H1 (cell line): ENCODE results near the gene MAK. TPM values are rescaled to one million over a fixed set of nuclear protein-coding genes. Genes with fewer than 3 reads are reported as not detected.

Source experiments
- CTCF ChIA-PET: fragments of 300-600 bp; sonication (Branson Sonifier 250); formaldehyde crosslinking; loops from one replicate; lab custom pipeline; 2021; ENCODE audit not compliant: partially characterized antibody; lab: Charles Lee
- POLR2A ChIA-PET: fragments of 300-600 bp; sonication (Branson Sonifier 250); formaldehyde crosslinking; loops from one replicate; lab custom pipeline; 2021; ENCODE audit warnings: inconsistent platforms; ENCODE audit not compliant: partially characterized antibody; lab: Charles Lee
- DNase-seq, 2 experiments: peaks; one replicate each; pipeline versions ENCODE4 v3.0.0 to v3.0.0-alpha.2; 2010 to 2022; ENCODE audit warnings: low spot score in 2 of 2, low read depth in 1 of 2, mixed read lengths in 1 of 2
- FAIRE-seq: peaks from 2 replicates; lab custom pipeline; 2011; peaks lifted over from hg19 to GRCh38; lab: Jason Lieb, UNC
- H2AFZ ChIP-seq: 2 replicates; pipeline ENCODE4 v1.8.1; 2012; ENCODE audit warnings: low read length, inconsistent platforms
- H2AK5ac ChIP-seq: 2 replicates; pipeline ENCODE4 v1.6.1; 2013; ENCODE audit warnings: low read depth, low read length
- H2BK120ac ChIP-seq: replicated peaks from 2 replicates; pipeline ENCODE3; 2013; ENCODE audit warnings: low read depth, low read length, inconsistent platforms
- H2BK12ac ChIP-seq: 2 replicates; pipeline ENCODE4 v1.6.1; 2013; ENCODE audit warnings: low read depth, low read length
- H2BK15ac ChIP-seq: 2 replicates; pipeline ENCODE4 v1.6.1; 2013; ENCODE audit warnings: low read length
- H2BK20ac ChIP-seq: 2 replicates; pipeline ENCODE4 v1.6.1; 2013; ENCODE audit warnings: low read length
- H2BK5ac ChIP-seq: 2 replicates; pipeline ENCODE4 v1.6.1; 2013; ENCODE audit warnings: low read depth, low read length
- H3K14ac ChIP-seq: 2 replicates; pipeline ENCODE4 v1.6.1; 2013; ENCODE audit warnings: inconsistent platforms; ENCODE audit not compliant: insufficient read length
- H3K18ac ChIP-seq: 2 replicates; pipeline ENCODE4 v1.6.1; 2013; ENCODE audit warnings: low read length; ENCODE audit errors: extremely low read depth
- H3K23ac ChIP-seq: 2 replicates; pipeline ENCODE4 v1.6.1; 2013; ENCODE audit warnings: inconsistent platforms; ENCODE audit not compliant: insufficient read length
- H3K23me2 ChIP-seq: 2 replicates; pipeline ENCODE4 v1.6.1; 2013; ENCODE audit warnings: low read depth, low read length
- H3K27ac ChIP-seq: 2 replicates; pipeline ENCODE4 v1.6.1; 2011; ENCODE audit warnings: low read depth, low read length, inconsistent platforms
- H3K27me3 ChIP-seq, 4 experiments: replicated peaks in 1 of 4; 1 replicate in 1 of 4; 2 replicates in 3 of 4; pipeline versions ENCODE4 v1.6.1 to v1.8.1; 2011 to 2013; ENCODE audit warnings: low read length in 3 of 4, mild to moderate bottlenecking in 3 of 4, inconsistent platforms in 2 of 4, mixed read lengths in 2 of 4, moderate library complexity in 1 of 4; ENCODE audit not compliant: control insufficient read depth in 3 of 4, insufficient read depth in 3 of 4; ENCODE audit errors: extremely low read depth in 1 of 4
- H3K36me3 ChIP-seq, 4 experiments: 2 replicates each; pipeline versions ENCODE4 v1.6.1 to v1.8.1; 2011 to 2013; ENCODE audit warnings: mild to moderate bottlenecking in 4 of 4, low read length in 3 of 4, moderate library complexity in 2 of 4, control low read depth in 1 of 4, inconsistent platforms in 1 of 4; ENCODE audit not compliant: insufficient read depth in 4 of 4, control insufficient read depth in 2 of 4
- H3K4ac ChIP-seq: replicated peaks from 2 replicates; pipeline ENCODE3; 2013; ENCODE audit warnings: low read length, low read depth, mixed read lengths, inconsistent platforms; ENCODE audit not compliant: insufficient read length
- H3K4me1 ChIP-seq, 4 experiments: replicated peaks in 1 of 4; 1 replicate in 1 of 4; 2 replicates in 3 of 4; pipeline versions ENCODE4 v1.6.1 to v1.8.1; 2011 to 2013; ENCODE audit warnings: low read length in 3 of 4, inconsistent platforms in 2 of 4, mixed read lengths in 1 of 4; ENCODE audit not compliant: insufficient read depth in 4 of 4, control insufficient read depth in 3 of 4
- H3K4me2 ChIP-seq, 2 experiments: 2 replicates each; pipeline versions ENCODE4 v1.6.1 to v1.8.1; 2011 to 2013; ENCODE audit warnings: low read depth in 2 of 2, low read length in 2 of 2, control low read depth in 1 of 2, inconsistent platforms in 1 of 2, mild to moderate bottlenecking in 1 of 2; ENCODE audit not compliant: insufficient read depth in 1 of 2
- H3K4me3 ChIP-seq, 4 experiments: fragments of 200-600, 300-600 bp in 1 of 4; sonication (generic), shearing (Covaris generic), sonication (Bioruptor Twin) in 1 of 4; 2 replicates each; pipeline versions ENCODE4 v1.5.1 to v1.8.1; 2011 to 2016; ENCODE audit warnings: low read length in 4 of 4, low read depth in 3 of 4, control low read depth in 2 of 4, inconsistent platforms in 2 of 4, mild to moderate bottlenecking in 2 of 4, mixed read lengths in 1 of 4, moderate library complexity in 1 of 4; ENCODE audit not compliant: insufficient read depth in 2 of 4; ENCODE audit errors: extremely low read depth in 1 of 4
- H3K56ac ChIP-seq: replicated peaks from 2 replicates; pipeline ENCODE3; 2013; ENCODE audit warnings: low read depth, mild to moderate bottlenecking, mixed read lengths, low read length, inconsistent platforms; ENCODE audit not compliant: insufficient read length
- H3K79me1 ChIP-seq: 2 replicates; pipeline ENCODE4 v1.6.1; 2013; ENCODE audit warnings: low read depth, low read length, control low read depth
- H3K79me2 ChIP-seq, 2 experiments: 2 replicates each; pipeline versions ENCODE4 v1.6.1 to v1.8.1; 2012 to 2013; ENCODE audit warnings: low read length in 2 of 2, mild to moderate bottlenecking in 2 of 2, inconsistent platforms in 1 of 2; ENCODE audit not compliant: insufficient read depth in 2 of 2, control insufficient read depth in 1 of 2
- H3K9ac ChIP-seq, 4 experiments: replicated peaks in 1 of 4; 1 replicate in 1 of 4; 2 replicates in 3 of 4; pipeline versions ENCODE4 v1.6.1 to v1.8.1; 2011 to 2013; ENCODE audit warnings: low read depth in 3 of 4, low read length in 3 of 4, control low read depth in 2 of 4, mild to moderate bottlenecking in 2 of 4, moderate library complexity in 2 of 4, inconsistent platforms in 1 of 4; ENCODE audit errors: extremely low read depth in 1 of 4
- H3K9me3 ChIP-seq, 2 experiments: 2 replicates each; pipeline versions ENCODE4 v1.6.1 to v1.8.1; 2012 to 2013; ENCODE audit warnings: mild to moderate bottlenecking in 2 of 2, moderate library complexity in 2 of 2, control low read depth in 1 of 2, inconsistent platforms in 1 of 2, low read depth in 1 of 2, low read length in 1 of 2, mixed read lengths in 1 of 2; ENCODE audit not compliant: insufficient read depth in 2 of 2
- H4K20me1 ChIP-seq, 2 experiments: replicated peaks in 1 of 2; 2 replicates each; pipeline versions ENCODE3 to v1.8.1; 2011 to 2013; ENCODE audit warnings: inconsistent platforms in 2 of 2, low read length in 2 of 2, mild to moderate bottlenecking in 1 of 2; ENCODE audit not compliant: insufficient read depth in 2 of 2, control insufficient read depth in 1 of 2
- H4K5ac ChIP-seq: 2 replicates; pipeline ENCODE4 v1.6.1; 2013; ENCODE audit warnings: low read length, low read depth, mixed read lengths, inconsistent platforms; ENCODE audit not compliant: insufficient read length
- H4K8ac ChIP-seq: 2 replicates; pipeline ENCODE4 v1.8.0; 2013; ENCODE audit warnings: mild to moderate bottlenecking, moderate library complexity, low read length, inconsistent platforms; ENCODE audit not compliant: insufficient read depth; ENCODE audit errors: extremely low read depth
- H4K91ac ChIP-seq: replicated peaks from 2 replicates; pipeline ENCODE3; 2013; ENCODE audit warnings: low read length, mixed read lengths, inconsistent platforms; ENCODE audit not compliant: insufficient read length
- ASH2L ChIP-seq: fragments of 200-600, 300-600 bp; sonication (generic); IDR thresholded peaks from one replicate; pipeline ENCODE4 v1.7.1; 2017; ENCODE audit warnings: low read length
- GABPA ChIP-seq: IDR thresholded peaks from 2 replicates; pipeline ENCODE4 v1.6.1; 2011; ENCODE audit warnings: mild to moderate bottlenecking, low read length, moderate library complexity, borderline replicate concordance; ENCODE audit not compliant: insufficient read depth
- MAX ChIP-seq: IDR thresholded peaks from 2 replicates; pipeline ENCODE4 v1.6.1; 2012; ENCODE audit warnings: inconsistent platforms
- POLR2A ChIP-seq, 2 experiments: IDR thresholded peaks; 1 replicate in 1 of 2; 2 replicates in 1 of 2; pipeline ENCODE4 v1.6.1; 2011; ENCODE audit warnings: low read depth in 2 of 2, low read length in 2 of 2, mild to moderate bottlenecking in 2 of 2; ENCODE audit errors: control extremely low read depth in 1 of 2
- RBBP5 ChIP-seq: IDR thresholded peaks from 2 replicates; pipeline ENCODE4 v1.7.1; 2012; ENCODE audit warnings: low read depth, mild to moderate bottlenecking, inconsistent platforms, low read length, moderate library complexity, borderline replicate concordance
- SP4 ChIP-seq: IDR thresholded peaks from 2 replicates; pipeline ENCODE4 v1.6.1; 2012; ENCODE audit warnings: low read length, inconsistent platforms
- TBP ChIP-seq: IDR thresholded peaks from 2 replicates; pipeline ENCODE4 v1.6.1; 2011; ENCODE audit warnings: low read depth, low read length, improper control_type of control experiment
- TEAD4 ChIP-seq: IDR thresholded peaks from 2 replicates; pipeline ENCODE4 v1.6.1; 2012; ENCODE audit warnings: low read depth, low read length, inconsistent platforms, mixed read lengths
- USF2 ChIP-seq: IDR thresholded peaks from 2 replicates; pipeline ENCODE4 v1.6.1; 2011; ENCODE audit warnings: low read length, improper control_type of control experiment
- WGBS, 2 experiments: shearing (Covaris generic) in 1 of 2; methylation state at CpG; one replicate each; pipeline versions ENCODE4 v1.1.6 to v1.1.7; 2013 to 2015; ENCODE audit warnings: low lambda C conversion rate in 2 of 2, mixed read lengths in 2 of 2, inconsistent platforms in 1 of 2, low coverage in 1 of 2, missing lambda C conversion rate in 1 of 2; ENCODE audit not compliant: insufficient replicate concordance in 2 of 2, insufficient coverage in 1 of 2, insufficient read length in 1 of 2; ENCODE audit errors: extremely low coverage in 1 of 2, missing lambda C conversion rate in 1 of 2; 5-methylcytosine and 5-hydroxymethylcytosine counted together
- polyA plus RNA-seq, 7 experiments: library from polyadenylated mRNA; depleted of rRNA in 3 of 7; stranded (reverse) in 5 of 7; unstranded in 2 of 7; fragments of >200 nt in 5 of 7; fragments of 200-250 nt in 2 of 7; gene quantifications; 1 replicate in 5 of 7; 2 replicates in 1 of 7; 4 replicates in 1 of 7; pipeline versions ENCODE4 v1.2.1 to v1.2.3, GENCODE V29; 2011 to 2013; ENCODE audit warnings: missing spikeins in 2 of 7, mixed read lengths in 2 of 7
- total RNA-seq: library from RNA; stranded (reverse); fragmentation: NEBNext Ultra II Directional; extraction: Animal tissue kit (Norgen Biotek cat#: 25700); gene quantifications from 2 replicates; pipeline ENCODE4 v1.2.1, GENCODE V29; 2021

The MAK gene
- total and polyA plus RNA-seq, 2 of the 8 experiments (the other 6 are each of a cell fraction or from before 2014, with no cell fraction given), result 0.08 to 0.37 TPM

- peak overlapping the region; percentile 59 to 74 (median 64); a peak in 6 of 7 replicates for H3K9ac ChIP-seq
- no peak overlapping the region for H2BK120ac ChIP-seq
- H3K27ac ChIP-seq, result no peak overlapping the region
- H2AK5ac ChIP-seq, result no peak overlapping the region
- H3K27me3 ChIP-seq, result peaks cover 0 to 8% (median 3%) of the 10 kb centered on the region in 4 experiments; a peak in 2 of 7 replicates
- H2BK5ac ChIP-seq, result no peak overlapping the region; the same call in 1 of the 2 replicates
- peak overlapping the region; percentile 82 for H2AFZ ChIP-seq
- no peak overlapping the region for H2BK15ac ChIP-seq
- H3K23ac ChIP-seq, result no peak overlapping the region
- H4K91ac ChIP-seq, result no peak overlapping the region
- no peak overlapping the region for H2BK12ac ChIP-seq
- H3K56ac ChIP-seq, result no peak overlapping the region
- H3K79me2 ChIP-seq, result no peaks in the 10 kb centered on the region
- no peak overlapping the region for H3K4ac ChIP-seq
- WGBS, 2 experiments, result 2% methylated on average over 21 of the region's 22 CpGs; no CpG with 5 or more reads in 1 of the 2 experiments
- H3K4me3 ChIP-seq, result peak overlapping the region; percentile 55 to 81 (median 77)
- ChIA-PET CTCF (interaction anchor here (1.1 to 1.4 kb wide), 2 partner anchors 49 to 117 kb away, joined by 3 read pairs; partner anchors contain the start of gene SYCP2L), POLR2A (interaction anchor here (1.0 kb wide), 1 partner anchor 10 kb away, joined by 3 read pairs; no protein-coding TSS in a partner anchor)
- no peaks in the 10 kb centered on the region for H4K20me1 ChIP-seq
- peak overlapping the region; percentile 82 to 83 for H3K4me2 ChIP-seq
- H3K14ac ChIP-seq, result no peak overlapping the region
- no peak overlapping the region; the same call in 1 of the 2 replicates for H3K18ac ChIP-seq
- H4K8ac ChIP-seq, result no peak overlapping the region
- no peak overlapping the region for H2BK20ac ChIP-seq
- peaks cover 3 to 6% of the 10 kb centered on the region in 2 experiments; a peak in 1 of 4 replicates for H3K9me3 ChIP-seq
- DNase-seq, result no peak
- no peaks in the 10 kb centered on the region for H3K36me3 ChIP-seq
- no peaks in the 10 kb centered on the region; a peak in 2 of 7 replicates for H3K4me1 ChIP-seq
- H3K79me1 ChIP-seq, result no peaks in the 10 kb centered on the region
- TF ChIP-seq RBBP5, result no peak
- no peak for TF ChIP-seq TEAD4
- TF ChIP-seq ASH2L, result peak; percentile 16
- TF ChIP-seq TBP, result 0 out of 2 replicates have a peak, but pooled peaks have one; percentile 15
- TF ChIP-seq MAX, result 0 out of 2 replicates have a peak, but pooled peaks have one; percentile 4
- no peak for TF ChIP-seq GABPA
- no peak for TF ChIP-seq POLR2A (IDR thresholded peaks at IDR 0.05; ENCODE audit: control extremely low read depth in 1 of 2, low read depth in 2 of 2, low read length in 2 of 2)
- TF ChIP-seq USF2, result no peak
- no peak for TF ChIP-seq SP4
- peaks cover 7% of the 10 kb centered on the region; the same call in 1 of the 2 replicates for H3K23me2 ChIP-seq
- H4K5ac ChIP-seq, result peak overlapping the region; percentile 45
- FAIRE-seq, result no peak
Measured at GRCh38 chr6:10837622-10837994, 731 bp downstream of the MAK start.
